ENCODE measurements around the gene CORO6.
A peak's percentile ranks its signal among the peaks of the same experiment; 100 is the strongest.

Gene CORO6

DNA sequence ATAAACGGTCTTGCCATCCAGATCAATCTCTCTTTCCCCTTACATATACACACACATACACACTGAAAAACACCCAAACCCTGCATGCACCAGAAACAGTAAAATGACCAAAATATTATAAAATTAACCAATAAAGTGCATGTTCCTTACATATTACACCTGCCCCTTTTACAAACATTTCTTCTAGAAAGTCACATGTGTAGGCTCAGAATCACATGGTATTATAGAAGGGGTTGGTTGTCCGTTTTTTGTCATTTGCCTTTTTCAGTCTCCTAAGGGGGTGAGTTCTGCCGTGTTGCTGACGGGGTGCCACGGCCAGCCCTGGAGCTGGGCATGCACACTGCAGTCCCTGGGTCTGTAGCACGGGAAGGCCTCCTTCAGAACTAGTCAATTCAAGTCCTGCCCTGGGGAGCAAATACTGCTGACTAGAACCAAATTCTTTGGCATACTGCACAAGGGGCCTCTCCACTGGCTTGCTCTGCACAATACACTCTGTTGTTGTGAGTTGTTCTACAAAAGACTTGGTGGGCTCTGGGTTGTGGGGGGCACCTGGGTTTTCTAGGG, 8.0 kb upstream of the CORO6 start:
- no peak for DNase-seq

DNA sequence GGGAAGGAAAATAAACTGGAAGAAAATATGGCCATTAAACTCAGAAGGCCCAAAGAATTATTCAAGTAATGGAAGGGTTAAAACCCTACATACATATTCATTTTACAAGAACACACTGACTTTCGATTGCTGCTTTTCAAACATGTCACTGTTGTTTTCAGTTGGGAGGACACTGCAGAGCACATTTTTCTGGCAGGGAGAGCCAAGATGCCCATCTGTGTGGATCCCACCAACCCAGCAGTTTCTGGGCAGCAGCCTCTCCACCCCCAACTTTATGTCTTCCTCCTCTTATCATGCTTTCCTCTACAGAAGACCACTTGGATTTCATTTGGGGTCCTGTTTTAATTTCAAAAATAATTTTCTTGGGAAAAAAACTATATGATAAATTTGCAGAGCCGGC, 7.1 kb upstream of the CORO6 start:
- DNase-seq, result no peak

DNA sequence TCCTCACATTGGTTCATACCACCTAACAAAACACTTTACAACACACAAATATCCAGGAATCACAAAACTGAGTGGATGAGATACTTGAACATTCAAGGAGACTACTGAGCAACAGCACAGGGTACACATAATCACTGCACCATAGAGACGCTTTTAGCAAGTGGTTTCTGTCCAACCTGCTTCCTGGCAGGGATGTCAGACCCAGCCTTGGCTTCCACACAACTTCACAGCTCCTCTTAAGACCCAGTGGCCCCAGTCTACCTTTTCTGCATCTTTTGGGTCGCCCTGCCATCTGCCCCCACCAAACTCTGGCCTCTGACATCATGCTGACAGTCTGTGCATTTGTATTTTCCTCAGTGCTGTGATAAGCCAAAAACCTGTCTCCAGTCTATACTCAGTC, 5.9 kb upstream of the CORO6 start:
- DNase-seq, result no peak

DNA sequence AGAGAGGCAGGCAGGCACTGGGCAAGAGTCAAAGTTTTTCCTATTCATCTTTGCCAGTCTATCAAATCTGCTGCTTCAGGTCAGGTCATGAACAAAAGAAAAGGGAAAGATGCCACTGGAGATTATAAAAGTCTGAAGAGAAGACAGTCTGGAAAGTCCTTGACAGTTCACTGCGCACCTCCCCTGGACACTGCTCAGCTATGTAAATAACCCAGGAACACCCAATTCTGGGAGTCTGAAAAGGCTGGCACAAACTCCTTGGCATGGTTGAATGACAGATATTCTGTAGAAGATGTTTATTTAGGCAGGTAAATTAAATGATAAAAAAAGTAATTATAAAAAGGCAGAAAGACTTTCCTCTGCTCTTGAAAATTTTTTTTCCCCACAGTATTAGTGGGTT, 5.2 kb upstream of the CORO6 start:
- no peak for DNase-seq

DNA sequence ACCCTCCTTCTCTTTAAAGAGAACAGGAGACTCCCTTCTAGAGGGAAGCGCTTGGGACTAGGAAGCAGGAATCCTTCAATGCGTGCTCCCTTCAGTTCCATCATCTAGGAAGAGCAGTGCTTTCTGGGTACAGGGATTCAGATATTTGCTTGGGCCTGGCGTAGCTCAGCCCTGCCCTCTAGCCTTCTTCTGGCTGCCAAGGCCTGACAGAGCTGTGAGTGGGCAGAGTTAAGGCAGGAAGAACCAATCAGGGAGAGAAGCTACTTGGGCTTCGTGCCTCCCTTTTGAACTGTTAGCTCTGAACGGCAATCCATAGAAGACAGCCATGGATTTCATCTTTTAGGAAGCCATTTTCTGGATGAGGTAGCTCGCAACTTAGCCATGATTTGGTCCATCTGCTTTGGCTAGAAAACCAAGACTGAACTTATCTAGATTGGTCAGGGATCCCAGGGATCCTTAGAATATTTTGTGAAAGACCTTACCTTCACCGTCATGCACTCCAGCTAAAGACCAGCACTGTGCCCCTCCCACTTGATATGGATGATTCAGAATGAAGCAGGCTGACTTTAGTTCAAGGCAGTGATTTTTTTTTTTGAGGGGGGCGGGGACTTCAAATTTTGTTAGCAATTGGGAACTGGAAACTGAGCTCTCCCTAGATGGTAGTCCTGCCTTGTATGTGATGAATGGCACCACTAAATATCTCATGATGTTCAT, 2.5 kb upstream of the CORO6 start:
- no peak for DNase-seq

DNA sequence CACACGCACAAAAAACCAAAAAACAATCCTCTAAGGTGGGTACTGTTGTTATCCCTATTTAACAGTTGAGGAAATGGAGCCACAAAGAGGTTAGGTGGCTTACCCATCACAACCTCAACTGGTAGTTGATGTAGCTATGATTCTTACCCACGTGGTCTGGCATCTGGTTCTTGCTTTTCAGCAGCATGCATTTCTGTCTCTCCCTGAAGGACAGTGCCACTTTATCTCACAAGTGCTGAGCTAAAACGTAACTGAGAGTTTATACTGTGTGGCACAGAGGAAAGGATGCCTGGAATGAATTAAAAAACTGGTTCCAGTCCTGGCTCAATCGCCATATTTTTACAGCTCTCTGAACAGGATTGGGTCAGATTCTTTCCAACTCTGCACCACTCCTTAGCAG, 1.9 kb upstream of the CORO6 start:
- no peak for DNase-seq

DNA sequence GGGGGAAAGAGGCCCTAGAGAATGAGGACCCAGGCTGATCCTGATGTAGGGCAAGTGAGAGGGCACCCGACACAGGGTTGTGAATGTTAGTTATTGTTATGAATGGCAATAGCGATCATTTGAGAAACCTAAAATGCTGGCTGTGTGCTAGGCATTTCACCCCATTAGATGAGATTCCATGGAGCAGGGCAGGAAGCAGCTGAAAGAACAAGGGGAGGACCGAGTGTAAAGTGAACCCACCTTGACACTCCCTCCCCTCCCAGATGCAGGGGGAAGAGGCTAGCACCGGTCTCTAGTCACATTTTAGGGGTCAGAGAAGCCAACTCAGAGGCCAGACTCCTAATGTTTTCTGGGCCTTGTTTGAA, 553 bp upstream of the CORO6 start:
- no peak for DNase-seq

DNA sequence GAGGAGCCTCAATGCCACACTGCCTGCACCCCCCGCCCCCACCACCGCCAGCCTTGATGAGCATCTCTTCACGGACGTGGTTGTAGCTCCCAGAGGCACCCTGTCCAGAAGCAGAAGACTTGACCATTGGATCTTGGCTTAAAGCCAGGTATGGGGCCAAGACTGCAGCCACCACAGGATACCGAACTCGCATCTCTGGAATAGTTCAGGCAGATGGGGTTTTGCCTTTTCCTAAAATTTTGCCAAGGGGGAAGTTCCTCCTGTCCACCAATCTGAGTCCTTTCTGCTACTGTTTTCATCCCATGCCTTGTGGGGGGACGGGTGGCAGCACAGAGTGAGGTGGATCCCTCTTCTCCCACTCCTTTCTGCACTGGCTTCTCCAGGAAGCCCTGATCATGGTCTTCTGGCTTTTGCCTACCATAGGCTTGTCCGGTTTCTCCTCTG, 939 bp downstream of the CORO6 start:
- no peak for DNase-seq

DNA sequence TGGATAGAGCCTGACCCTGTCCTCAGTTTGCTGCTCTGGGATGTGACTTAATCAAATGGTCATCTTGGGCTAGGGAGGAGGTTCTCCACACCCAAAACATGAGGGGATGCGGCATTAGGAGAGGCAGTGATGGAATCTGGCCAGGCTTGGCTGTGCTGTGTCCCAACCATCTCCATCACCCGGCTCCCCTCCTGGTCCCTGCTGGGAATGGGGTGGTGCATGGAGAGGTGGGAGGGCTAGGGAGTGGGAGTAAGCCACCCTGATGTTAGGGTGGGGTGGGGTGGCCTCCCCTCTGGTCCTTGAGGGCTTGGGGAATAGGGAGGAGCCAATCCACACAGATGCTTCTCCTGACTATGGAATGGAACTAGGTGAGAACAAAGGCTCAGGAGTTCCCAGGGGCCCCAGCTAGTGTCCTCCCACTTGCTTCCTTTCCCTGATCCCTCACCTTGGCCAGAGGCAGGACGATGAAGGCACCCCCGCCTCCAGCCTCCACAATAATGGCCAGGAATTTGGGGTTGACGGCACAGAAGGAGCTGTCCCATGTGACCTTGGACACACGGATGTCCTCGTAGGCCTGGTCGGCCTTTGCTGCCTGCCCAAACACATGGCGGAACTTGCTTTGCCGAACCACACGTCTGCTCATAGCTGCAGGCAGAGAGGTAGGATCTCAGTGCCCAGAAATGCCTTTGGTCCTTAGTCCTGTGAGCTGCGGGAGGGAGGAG, 1.8 kb downstream of the CORO6 start:
- DNase-seq, result no peak

DNA sequence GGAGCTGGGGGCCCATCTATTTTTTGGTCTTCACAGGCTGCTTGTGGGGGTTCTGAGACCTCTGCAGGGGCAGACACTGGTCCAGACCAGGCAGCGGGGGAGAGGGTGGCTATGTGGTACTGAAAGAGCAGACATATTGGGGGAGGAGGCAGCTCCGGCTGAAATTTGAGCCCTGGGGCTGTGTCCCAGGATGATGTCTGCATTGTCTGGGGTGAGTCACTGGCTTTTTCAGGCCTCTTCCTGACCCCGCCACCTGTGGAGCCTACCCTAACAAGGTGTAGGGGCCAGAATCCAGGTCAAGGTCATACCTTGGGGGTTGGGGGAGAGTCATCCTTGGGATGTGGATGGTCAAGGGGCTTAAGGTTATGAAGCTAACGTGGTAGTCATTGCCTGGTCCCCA, 2.4 kb downstream of the CORO6 start:
- DNase-seq, result peak; percentile 92

DNA sequence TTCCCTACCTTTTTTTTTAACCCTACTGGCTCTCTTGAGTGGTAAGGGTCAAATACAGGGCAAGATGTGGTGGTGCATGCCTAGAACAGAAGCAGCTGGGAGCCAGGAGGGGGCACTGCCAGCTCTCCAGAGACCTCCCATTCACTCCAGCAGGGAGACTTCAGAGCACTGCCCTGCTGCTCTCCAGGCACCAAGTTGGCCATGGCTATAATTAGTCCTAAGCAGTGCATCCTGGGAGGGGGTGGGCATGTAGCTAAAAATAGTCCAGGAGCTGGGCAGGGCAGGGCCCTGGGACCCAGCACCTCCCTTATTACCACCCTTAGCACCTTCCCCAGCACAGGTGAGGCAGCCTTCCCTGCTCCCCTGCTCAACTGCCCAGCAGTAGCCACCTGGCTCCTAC, 3.5 kb downstream of the CORO6 start:
- DNase-seq, result peak; percentile 63

DNA sequence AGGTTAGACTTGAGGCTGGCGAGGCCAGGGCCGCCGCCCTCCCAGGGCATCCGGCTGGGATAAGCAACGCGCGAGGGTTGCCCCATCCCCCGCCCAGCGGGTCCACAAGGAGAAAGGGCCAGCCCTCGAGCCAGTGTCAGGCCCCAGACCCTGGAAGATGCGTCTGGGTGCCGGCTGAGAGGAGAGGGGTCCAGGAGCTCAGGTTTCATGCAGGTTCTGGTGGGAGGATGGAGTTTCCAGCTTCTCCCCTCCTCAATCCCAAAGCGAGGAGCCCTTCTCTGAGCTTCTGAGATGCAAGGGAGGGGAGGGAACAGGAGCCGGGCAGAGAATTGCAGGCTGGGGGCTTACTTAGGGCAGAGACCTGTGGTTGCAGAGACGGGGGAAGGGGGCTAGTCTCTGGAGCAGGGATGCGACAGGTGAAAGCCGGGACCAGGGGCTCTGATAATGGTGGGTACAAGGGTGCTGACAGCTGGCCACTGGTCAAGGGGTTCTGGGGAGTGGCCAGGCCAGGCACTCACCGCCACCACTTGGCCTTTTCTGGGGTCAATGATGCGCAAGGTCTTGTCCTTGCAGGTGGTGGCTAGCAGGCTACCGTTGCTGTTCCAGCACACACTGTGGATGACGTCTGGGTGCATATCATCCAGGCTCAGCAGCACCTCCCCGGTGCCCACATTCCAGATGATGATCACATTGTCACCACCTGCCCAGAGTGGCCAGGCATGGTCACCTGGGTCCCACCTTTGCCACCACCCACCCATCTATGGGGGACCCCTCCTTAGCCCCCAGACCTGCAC, 4.2 kb downstream of the CORO6 start:
- DNase-seq, result no peak

DNA sequence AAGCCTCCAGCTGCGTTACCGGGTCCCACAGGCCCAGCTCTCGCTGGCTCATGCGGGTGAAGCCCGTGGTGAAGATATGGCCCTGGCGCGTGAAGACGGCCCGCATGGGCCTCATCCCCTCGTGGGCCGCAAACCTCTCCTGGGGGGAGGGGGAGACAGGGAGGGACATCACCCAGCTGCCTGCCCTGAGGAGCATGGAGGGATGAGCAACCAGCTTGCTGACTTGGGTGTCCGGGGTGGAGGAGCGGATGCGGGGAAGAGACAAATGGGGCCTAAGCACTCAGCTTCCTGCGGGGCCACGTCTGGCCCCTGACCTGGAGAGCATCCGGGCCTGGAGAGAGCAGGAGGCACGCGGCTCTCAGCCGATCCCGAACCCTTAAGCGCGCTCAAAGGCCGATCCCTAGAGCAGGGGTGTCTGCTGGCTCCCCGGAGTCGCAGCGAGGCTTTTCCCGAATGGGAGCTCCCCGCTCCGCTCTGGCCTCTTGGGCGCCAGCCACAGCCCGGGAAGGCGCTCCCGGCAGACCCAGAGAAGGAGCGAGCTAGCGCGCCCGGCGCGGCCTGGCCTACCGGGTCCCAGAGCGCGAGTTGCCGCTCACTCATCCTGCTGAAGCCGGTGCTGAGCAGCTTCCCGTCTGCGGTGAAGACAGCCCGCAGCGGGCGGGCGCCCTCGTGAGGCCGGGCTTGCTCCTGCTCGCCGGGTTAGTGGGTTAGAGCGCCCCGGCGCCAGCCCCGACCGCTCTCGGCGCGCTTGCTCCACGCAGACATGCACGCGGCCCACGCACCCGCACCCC, 5.0 kb downstream of the CORO6 start:
- DNase-seq, result peak; percentile 93

DNA sequence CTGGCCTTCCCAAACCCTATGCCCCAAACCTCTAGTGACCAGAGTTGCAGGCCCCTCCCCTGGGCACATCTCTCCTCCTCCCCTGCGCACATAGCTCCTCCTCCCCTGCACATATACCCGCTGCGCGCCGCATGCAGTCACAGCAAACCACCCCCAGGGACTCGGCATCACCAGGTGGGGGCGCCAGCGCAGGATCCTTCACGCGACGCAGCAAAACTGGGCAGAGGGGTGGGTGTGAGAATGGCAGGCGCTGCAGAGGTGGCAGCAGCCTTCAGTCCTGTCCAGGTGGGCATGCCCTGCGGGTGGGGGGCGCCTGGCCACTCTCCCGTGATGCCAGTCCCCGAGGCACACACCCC, 5.6 kb downstream of the CORO6 start:
- DNase-seq, result peak; percentile 95

DNA sequence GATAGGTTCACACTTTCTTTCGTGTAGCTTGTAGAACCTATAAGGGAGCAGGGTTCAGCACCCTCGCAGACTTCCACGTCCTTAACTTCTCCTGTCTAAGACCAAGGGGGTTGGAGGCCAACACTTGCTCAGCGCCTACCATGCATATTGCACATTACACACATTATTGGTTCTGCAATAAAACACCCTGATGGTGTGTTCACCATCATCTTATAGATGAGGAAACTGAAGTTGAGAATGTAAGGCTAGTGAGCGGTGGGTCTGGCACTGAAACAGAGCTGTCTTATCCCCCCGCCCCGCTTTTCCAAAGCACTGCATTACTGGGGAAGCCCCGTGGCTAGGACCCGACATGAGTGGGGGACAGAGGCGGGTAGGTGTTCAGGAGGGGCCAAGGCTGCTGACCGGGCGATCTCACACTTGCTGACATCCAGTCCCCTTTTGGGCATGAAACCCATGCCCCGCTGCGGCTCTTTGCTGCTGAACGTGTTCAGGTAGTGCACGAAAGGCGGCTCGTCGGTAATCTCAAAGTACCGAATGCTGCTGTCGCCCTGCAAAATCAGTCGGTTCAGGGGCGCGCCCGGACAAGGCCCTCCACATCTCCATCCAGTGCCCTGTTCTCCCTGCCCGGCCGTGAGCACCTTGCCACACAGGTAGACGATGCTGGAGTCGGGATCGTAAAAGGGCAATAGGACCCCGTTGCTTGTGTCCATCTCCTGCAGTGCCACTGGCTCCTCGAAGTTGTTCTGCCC, 6.2 kb downstream of the CORO6 start:
- DNase-seq, result no peak

DNA sequence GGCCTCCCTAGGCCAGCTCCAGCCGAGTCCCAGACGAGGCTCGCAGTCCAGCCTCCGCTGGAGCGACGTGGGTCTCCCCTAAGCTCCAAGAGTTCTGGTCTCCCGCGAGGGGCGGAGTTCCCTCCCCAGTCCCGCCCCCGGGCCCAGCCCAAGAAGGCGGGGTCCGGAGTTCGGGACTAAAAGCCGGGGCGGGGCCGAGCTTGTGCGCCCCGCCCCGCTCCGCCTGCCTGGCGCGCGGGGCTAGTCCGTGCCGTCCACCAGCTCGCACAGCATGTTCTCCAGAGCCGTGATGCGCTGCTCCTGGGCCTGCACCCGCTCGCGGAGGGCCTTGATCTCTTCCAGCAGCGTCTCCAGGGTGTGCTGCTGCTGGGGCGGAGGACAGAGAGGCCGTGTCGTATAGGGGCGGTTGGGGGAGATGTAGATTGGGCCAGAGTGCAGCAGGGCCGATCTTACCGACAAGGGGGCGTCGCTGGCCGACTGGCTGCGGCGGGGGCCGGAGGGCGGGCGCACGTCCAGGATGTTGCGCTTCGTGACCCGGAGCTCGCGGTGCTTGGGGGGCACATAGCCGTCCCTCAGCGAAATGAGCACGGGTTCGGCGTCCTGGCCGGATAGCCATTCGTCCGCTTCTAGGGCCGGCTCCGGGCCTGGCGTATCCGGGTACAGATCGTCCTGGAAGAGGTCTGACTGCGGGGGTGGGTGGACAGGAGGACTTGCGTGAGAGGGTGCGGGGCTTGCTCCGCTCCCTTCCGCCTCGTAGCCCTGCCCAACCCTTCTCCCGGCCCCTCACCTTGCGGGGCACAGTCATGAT, 7.0 kb downstream of the CORO6 start:
- peak; percentile 97 for DNase-seq

DNA sequence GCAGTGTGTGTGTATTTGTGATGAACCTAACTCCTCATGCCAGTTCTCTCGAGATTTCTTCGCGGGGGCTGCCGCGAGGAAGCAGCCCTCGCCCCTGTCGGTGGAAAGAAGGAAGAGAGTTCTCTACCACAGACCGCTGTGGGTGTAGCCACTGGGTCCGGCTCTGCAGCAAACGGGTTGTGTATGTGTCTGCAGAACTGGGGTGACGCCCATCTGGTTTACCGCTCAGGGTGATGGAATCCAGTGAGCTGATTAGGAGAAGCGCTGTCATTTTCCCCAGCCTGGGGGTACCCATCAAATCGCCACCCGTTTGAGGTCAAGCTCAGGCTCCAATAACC, 7.7 kb downstream of the CORO6 start:
- peak; percentile 69 for DNase-seq

DNA sequence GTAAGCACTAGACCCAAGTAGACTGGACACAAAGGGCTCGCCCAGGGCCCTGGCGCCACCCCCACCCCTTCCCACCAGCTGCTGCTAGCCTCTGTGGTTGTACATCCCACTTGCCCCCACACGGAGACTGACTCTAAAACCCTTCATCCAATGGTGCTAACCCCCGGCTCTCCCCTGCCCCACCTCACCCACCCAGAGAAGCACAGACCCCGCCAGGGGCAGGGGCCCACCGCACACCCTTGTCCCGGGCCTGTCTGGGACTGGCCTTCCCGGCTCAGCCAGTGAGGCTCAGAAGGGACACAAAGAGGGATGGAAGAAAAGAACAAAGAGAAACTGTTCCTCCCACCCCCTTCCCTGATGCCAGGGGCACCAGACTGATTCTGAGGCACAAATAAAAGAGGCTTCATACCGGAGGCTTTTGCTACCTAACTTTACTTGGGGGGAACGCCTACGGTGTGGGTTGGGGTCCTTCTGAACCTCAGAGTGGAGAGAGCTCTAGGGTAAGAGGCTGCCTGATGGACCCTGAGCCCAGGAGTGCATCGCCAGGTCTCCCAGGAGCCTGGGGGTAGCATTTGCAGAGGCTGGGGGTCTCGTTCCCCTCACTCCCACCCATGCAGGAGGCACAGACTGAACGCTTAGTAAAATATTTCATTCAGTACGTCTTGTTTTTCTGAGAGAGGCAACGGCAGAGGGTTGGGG, 8.2 kb downstream of the CORO6 start:
- DNase-seq, result peak; percentile 65

DNA sequence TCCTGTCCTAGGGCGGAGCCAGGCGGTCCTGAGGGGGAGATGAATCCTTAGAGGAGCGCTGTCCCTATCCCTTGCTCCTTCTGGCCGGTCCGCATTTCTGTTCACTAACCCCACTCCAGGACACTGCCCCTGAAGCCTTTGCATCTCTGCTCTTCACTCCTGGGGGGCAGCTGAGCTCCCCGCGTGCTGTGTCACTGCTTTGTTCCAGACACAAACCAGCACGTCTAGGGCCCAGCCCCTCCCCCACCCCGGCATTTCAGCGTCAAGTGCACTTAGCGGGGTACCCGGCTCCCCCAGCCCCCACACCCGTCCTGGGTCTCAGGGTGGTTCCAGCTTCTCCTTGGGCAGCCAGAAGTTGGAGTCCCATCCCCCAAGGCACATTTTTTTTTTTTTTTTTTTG, 8.9 kb downstream of the CORO6 start:
- DNase-seq, result no peak

DNA sequence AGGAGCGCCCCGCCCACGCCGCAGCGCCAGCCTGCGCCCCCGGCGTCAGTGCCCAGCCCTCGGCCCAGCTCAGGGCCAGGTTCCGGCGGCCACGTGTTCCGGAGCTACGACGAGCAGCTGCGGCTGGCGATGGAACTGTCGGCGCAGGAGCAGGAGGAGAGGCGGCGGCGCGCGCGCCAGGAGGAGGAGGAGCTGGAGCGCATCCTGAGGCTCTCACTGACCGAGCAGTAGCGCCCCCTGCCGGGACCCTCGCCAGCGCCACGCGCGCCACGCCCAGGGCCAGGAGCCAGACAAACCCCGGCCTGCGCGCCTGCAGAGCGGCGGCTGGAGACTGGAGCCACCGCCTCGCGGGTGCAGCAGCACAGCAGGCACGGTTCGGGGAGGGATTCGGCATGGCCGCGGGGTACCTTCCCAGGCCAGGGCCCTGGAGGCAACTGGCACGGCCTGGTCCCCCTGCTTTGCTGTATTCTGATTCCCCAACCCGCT, 9.3 kb downstream of the CORO6 start:
- peak; percentile 98 for DNase-seq
